GM06990 (cell line): ENCODE data around the gene GALNT12.

ENCODE experiments used
- DNase-seq: peaks from one replicate; pipeline ENCODE4 v3.0.0-alpha.2; 2011; ENCODE audit not compliant: insufficient read length; ENCODE audit errors: extremely low read depth
- H3K27me3 ChIP-seq: replicated peaks from 2 replicates; pipeline ENCODE4 v1.6.0; 2011; ENCODE audit warnings: low read length; ENCODE audit not compliant: control insufficient read depth, insufficient read depth
- H3K36me3 ChIP-seq: 2 replicates; pipeline ENCODE4 v1.5.1; 2011; ENCODE audit warnings: low read length; ENCODE audit not compliant: control insufficient read depth, insufficient read depth
- H3K4me3 ChIP-seq: replicated peaks from 2 replicates; pipeline ENCODE4 v1.5.1; 2011; ENCODE audit warnings: low read depth, mild to moderate bottlenecking, control low read depth, low read length
- TF ChIP-seq, protein P1 (sequence below): IDR thresholded peaks from 2 replicates; pipeline ENCODE4 v1.5.1; 2011; ENCODE audit warnings: low read length, control low read depth, mild to moderate bottlenecking, inconsistent platforms; ENCODE audit not compliant: insufficient read depth, poor library complexity, severe bottlenecking

Gene GALNT12

DNA sequence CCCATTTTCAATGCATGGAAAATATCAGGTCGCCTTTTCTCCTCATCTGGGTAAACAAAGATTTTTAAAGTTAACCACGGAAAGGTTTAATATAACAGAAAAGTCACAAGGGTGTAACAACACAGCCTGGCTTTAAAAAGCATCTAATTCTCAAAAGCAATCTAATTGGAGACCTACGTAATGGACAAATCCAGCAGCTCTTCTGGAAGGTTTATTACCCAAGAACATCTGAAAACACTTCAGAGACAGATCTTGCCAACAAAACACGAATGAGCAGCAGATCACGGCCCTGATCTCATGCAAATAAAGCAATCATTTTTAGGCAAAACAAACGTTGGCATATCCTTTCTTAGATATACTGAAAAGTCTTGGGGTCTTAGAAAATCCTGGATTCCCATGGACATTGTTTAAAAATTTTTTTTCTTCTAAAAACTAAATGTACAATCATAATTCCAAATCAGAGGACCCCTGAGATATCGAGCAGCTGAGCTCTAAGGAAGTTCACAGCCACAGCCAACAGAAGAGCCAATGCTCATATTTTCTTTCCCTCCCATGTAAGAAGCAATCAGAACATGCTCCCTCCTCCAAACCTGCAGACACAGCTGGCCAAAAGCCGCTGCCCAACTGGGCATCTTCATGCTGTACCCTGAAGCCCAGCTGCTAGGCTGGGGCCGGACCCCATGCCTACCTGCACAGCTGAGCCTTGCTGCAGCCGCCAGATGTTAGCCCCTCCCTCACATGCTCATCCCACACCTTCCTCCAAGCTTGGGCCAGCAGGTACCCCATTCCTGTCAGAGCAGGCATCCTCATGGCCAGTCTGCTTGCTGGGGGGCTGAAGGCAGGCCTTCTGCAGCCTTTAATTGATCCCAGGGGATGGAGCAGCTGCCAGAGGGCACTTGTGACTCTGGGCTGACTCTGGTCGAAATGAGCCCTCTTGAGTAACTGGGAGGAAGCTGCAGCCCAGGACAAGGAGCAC lies 22.4 kb upstream of the GALNT12 start:
- TF ChIP-seq, protein P1, sequence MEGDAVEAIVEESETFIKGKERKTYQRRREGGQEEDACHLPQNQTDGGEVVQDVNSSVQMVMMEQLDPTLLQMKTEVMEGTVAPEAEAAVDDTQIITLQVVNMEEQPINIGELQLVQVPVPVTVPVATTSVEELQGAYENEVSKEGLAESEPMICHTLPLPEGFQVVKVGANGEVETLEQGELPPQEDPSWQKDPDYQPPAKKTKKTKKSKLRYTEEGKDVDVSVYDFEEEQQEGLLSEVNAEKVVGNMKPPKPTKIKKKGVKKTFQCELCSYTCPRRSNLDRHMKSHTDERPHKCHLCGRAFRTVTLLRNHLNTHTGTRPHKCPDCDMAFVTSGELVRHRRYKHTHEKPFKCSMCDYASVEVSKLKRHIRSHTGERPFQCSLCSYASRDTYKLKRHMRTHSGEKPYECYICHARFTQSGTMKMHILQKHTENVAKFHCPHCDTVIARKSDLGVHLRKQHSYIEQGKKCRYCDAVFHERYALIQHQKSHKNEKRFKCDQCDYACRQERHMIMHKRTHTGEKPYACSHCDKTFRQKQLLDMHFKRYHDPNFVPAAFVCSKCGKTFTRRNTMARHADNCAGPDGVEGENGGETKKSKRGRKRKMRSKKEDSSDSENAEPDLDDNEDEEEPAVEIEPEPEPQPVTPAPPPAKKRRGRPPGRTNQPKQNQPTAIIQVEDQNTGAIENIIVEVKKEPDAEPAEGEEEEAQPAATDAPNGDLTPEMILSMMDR: no peak
- no peak overlapping the region for H3K4me3 ChIP-seq
- DNase-seq: no peak
- H3K27me3 ChIP-seq: no peaks in the 10 kb centered on the region
- H3K36me3 ChIP-seq: no peaks in the 10 kb centered on the region

DNA sequence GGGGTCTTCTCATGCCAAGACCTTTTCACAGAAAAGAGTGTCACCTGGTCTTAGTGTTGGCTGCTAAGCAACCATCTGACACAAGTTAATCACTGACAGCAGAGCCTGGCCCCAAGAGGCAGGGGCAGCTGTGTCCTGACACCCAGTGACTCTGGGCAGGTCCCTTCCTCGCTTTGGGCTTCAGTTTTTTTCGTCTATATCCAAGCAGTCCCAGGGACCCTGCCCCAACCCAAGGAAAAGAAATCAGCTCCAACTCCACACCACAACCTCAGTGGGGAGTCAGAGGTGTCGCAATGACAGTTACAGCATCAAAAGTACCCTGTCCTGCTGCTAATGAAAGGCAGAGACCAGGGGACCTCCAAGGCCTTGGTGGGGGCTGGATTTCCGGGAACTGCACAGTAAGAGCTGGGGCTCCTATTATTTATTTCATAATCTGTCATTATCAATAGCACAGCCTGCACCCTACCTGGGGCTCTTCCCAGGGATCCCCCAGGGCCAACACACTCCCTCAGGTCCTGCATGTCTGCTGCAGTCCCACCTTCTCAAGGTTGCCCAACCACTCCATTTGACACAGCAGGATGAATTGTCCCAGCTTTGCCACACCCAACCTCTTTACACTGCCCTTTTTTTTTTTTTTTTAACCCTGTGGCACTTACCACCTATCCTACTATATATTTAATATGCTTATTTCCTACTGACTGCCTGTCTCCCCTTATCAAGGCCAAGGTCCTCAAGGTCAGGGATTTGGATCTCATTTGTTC lies 20.5 kb upstream of the GALNT12 start:
- TF ChIP-seq, protein P1: no peak
- H3K27me3 ChIP-seq: no peaks in the 10 kb centered on the region
- DNase-seq: no peak
- H3K4me3 ChIP-seq: no peak overlapping the region
- H3K36me3 ChIP-seq: no peaks in the 10 kb centered on the region

DNA sequence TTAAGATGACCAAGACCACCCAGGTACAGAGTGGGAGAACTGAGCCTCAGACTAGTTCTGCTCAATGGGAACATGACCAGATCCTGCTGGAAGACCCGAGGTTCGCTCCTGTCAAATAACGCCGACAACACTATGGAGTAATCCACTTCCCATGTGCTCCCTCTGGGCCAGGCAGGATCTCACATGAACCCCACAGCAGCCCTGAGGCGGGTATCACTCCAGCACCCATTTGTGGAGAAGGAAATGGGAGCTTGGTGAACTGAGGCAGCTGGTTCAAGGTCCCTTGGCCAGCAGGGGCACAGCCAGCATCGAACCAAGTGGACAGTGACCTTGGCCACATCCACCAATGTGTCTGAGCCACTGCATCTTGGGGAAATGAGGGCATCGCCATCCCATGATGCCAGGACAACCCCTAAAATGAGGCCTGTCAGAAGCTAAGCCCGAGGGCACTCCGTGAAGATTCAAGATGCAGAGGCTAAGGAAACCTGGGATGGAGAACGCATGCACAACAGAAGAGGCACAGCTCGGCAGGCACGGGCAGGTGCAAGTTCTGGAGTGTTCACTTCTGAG lies 19.6 kb upstream of the GALNT12 start:
- Histone ChIP-seq H3K4me3 (no peak overlapping the region), H3K27me3 (no peaks in the 10 kb centered on the region), H3K36me3 (no peaks in the 10 kb centered on the region)
- no peak for DNase-seq
- TF ChIP-seq, protein P1: no peak

DNA sequence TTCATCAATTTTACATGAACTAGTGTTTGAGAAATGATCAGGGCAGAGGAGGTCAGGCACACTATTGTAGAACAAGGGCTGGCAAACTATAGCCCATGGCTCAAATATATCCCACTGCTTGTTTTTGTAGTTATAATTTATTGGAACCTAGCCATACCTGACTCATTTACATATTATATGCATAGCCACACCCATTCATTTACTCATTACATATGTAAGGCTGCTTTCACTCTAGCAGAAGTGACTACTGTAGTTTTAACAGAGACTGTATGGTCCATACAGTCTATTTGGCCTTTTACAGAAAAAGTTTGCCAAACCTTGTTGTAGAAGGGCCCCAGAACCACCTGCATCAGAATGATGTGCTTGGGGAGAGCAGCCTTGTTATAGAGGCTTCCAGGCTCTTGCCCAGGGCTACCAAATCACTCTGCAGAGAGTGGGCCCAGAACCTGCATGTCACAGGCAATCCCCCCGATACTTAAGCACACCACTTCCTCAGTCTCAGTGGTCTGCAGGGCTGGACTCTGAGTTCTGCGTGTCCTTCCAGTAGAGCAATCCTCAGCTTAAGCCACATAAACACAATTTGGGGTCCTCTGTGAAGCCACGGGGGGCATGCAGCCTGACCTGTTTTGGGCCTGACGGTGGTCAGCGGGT lies 17.9 kb upstream of the GALNT12 start:
- H3K27me3 ChIP-seq: no peaks in the 10 kb centered on the region
- no peak overlapping the region for H3K4me3 ChIP-seq
- H3K36me3 ChIP-seq: no peaks in the 10 kb centered on the region
- DNase-seq: no peak
- TF ChIP-seq, protein P1: no peak

DNA sequence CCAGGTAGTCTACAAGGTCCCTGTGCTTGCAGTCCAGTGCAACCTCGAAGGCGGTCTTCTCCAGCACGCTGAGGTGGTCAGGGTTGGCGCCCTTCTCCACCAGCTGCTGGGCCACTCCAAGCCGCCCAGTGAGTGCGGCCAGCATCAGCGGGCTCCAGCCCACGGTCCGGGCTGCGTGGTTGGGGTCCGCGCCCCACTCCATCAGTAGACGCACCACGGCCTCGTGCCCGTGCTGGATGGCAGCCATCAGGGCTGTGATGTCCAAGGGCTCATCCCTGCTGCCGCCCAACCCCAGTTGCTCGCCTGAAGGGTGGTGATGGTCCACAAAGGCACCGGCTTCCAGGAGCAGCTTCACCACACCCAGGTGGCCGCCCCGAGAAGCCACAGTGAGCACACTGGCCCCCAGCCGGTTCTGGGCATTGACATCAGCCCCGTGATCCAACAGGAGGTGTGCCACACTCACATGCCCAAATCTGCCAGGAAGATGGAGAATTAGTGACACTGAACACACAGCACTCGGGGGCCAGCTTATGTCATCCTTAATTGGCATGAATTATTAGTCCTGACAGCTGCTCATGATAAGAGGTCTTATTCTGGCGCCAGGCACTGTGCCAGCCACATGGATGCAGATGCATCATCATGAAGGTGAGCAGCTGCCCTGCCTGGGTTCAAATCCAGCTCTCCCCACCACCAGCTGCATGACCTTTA lies 17.2 kb upstream of the GALNT12 start:
- no peaks in the 10 kb centered on the region for H3K27me3 ChIP-seq
- H3K4me3 ChIP-seq: no peak overlapping the region
- TF ChIP-seq, protein P1: no peak
- DNase-seq: no peak
- H3K36me3 ChIP-seq: no peaks in the 10 kb centered on the region
